HG03432 (cell line): ENCODE results near the gene SYNPO2.
A peak's percentile ranks its signal among the peaks of the same experiment; 100 is the strongest.

ENCODE experiments used
- ATAC-seq: cut with Tn5 transposase; IDR thresholded peaks from one replicate; pipeline ENCODE4 v1.9.1; 2021; ENCODE audit warnings: mild to moderate bottlenecking, moderate library complexity; ENCODE audit not compliant: unreplicated experiment

SYNPO2 gene

DNA sequence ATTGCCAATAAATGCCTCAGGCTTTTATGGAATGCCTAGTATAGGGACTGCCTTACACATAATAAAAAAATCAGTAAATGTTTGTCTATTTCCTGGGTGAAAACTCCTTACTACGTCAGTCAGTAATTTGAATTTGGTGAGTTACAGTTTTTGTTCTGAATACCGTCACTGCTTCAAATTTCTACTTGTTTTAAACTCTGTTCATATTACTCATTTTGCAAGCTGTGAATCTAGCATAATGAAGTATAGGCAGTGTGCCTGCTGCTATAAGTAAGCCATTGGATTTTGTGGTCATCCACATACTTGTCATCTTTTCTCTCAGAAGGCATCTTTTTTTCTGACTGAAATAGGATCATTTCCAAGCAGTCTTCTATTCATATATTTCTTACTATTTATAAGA, 43.1 kb downstream of the SYNPO2 start:
- ATAC-seq = no peak

DNA sequence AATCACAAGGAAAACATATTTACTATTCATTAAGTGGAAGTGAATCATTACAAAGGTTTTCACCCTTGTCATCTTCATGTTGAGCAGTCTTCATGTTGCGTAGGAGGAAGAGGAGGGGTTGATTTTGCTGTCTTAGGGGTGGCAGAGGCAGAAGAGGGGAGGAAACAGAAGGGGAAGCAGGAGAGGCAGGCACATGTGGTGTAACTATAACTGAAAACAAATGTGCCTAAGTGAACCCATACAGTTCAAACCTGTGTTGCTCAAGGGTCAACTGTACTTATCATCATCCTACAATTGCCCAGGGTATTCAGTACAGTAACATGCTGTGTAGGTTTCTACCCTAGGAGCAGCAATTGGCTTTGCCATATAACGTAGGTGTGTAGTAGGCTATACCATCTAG, 47.2 kb downstream of the SYNPO2 start:
- ATAC-seq = no peak

DNA sequence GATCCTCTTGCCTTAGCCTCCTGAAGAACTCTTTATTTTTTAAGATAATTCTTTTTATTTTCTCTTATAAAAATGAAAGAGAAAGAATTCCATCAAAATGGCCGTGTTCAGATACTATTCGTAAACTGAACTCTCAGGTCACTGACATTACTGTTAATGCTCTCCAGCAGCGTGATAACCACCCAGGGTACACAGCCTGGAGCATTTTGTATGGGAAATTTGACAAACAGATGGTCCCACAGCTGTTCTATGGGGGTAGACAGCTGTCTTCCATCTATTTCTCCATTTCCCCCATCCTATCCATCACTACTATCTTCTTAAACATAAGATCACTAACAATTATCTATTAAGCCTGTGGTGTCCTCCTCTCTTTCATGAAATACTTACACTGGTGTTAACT, 47.8 kb downstream of the SYNPO2 start:
- ATAC-seq = no peak

DNA sequence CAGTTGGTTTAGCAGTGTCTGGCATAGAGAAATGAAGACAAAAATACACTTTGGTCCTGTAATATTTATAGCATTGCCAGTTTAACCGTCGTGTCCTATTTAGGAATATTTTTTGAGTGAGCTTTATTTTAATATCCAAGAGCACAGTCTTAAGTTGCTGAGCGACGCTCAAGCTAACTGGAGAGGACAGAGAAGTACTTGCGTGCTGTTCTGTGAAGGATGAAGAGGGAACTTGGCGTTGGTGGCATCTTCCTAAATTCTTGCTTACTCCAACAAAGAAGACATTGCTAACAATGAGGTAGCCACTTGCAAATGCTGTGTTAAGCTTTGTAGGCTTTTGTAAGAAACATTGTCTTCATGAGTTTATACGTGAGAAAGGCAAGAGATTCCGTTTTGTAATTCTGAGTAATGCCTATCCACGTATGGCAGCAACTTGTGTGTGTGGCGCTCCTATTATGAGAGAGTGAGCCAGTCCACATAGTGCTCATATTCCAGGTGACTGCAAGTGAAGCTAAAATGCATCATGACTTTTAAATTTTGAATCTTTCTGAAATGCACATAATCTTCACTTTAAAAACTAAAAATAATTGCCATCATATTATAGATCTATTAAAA, 50.6 kb downstream of the SYNPO2 start:
- no peak for ATAC-seq

DNA sequence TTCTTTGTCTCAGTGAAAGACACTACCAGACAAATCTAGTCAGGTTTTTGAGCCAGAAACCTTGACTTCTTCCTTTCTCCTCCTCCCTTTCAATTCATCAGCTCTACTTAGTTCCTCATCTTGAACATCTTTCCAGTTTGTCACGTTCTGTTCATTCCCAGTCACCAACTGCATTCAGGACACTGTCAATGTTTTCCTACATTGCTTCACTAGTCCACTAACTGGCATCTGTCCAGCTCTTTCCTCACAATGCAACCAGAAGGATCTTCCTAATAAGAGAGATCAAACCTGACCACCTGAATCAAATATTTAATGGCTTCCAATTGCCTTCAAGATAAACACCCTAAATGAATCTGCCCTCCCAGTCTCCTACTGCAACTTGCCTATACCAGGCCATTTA, 52.5 kb downstream of the SYNPO2 start:
- ATAC-seq = no peak

DNA sequence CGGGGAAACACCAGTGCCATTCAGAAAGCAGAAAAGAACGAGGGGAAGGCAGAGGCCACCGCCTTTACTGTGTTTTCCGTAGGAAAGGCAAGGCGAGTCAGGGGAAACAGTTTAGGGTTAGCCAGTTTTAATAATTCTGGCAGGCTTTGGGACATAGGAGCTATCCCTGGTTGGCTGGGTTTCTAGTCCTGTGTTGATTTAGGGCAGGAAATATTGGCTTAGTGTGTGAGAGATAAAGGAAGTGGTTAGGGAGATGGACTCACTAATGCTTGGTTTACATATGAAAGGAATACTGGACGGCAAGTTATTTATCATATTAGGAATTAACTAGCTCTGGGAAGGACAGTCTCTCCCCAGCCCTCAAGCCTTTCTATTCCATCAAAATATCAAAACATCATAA, 53.1 kb downstream of the SYNPO2 start:
- ATAC-seq = no peak

DNA sequence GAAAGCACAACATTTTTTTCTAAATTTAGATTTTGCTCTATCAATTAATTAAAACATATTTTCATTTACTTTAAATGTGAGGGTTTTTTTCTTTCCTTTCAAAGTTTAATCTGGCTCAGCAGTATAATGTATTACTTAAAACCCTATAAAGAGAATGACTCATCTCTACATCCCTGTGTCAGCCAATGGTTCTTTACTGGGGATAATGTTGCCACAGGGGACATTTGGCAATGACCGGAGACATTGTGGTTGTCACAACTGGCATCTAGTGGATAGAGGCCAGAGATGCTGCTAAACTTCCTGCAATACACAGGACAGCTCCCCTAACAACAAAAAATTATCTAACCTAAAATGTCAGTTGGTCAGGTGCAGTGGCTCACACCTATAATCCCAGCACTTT, 53.8 kb downstream of the SYNPO2 start:
- ATAC-seq = no peak

DNA sequence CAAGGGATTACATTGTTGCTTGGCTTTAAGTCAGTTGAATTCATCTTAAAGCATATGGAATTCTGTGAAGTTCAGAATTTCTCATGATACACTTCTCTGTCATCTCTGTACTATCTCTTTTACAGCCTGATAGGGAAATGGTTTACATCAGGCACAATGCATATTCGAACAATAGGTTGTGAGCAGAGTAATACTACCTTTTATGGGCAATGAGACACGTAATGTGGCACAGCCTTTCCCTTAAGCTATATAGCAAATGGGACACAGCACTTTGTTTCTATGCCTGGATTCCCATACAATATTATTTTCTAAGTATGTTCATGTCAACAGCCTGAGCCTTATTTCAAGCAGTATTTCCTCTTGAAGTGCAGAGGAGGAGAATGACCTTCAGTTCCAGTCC, 58.4 kb downstream of the SYNPO2 start:
- ATAC-seq = no peak

DNA sequence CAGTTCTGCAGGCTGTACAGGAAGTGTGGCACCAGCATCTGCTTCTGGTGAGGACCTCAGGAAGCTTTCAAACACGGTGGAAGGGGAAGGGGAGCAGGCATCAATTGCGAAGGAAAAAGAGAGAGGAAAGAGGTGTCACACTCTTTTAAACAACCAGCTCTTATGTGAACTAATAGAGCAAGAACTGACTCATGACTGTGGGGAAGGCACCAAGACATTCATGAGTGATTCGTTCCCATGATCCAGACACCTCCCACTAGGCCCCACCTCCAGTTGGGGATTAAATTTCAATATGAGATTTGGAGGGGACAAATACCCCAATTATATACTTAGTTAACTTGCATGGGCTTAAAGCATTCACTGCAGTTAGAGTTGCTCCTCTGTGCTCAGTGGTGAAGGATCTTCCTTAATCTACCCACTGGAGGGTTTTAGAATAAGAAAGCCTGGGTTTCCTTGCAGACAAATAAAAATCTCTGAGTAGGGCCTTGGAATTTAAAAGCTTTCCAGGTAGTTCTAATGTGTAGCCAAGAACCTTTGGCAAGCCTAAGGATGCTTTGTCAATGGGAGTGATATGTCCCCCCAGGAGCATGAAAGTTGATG, 60.0 kb downstream of the SYNPO2 start:
- ATAC-seq = no peak

DNA sequence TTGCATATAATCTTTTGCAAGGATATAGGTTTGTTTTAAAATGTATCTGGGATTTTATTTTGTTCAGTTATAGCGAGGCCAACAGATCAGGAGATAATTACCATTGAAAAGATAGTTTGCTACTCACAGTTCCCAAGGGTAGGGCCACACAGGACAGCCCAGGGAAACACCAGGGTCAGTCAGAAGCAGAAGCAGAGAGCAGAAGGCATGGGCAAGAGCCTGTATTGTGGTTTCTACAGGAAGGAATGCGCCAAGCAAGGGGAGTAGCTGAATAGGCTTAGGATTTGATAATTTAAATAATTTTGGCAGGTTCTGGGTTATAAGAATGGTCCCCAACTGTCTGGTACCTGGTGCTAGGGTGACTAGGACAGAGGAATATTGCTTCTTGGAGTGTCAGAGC, 61.6 kb downstream of the SYNPO2 start:
- no peak for ATAC-seq

DNA sequence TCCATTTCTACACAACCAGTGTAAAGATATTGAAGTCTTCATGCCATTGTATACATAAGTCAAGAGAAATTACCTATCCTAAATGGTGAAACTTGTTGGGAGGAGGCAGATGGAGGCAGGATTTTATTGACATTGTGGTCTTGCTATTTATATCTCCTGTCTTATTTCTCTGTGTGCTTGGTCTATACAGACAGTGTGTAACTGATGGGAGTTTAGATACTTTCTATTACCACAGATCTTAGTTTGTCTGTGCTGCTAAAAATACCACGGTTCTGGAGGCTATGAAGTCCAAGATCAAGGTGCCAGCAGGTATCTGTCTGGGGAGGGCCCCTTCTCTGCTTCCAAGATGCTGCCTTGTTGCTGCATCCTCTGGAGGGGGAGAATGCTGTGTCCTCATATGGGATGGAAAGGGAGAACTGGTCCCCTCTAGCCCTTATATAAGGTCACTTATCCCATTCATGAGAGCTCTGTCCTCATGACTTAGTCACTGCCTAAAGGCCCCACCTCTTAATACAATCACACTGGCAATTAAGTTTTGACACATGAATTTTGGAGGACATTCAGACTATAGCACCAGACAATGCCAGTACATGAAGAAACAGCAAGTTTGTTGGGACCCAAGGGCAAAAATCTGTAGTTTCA, 62.4 kb downstream of the SYNPO2 start:
- ATAC-seq = no peak

DNA sequence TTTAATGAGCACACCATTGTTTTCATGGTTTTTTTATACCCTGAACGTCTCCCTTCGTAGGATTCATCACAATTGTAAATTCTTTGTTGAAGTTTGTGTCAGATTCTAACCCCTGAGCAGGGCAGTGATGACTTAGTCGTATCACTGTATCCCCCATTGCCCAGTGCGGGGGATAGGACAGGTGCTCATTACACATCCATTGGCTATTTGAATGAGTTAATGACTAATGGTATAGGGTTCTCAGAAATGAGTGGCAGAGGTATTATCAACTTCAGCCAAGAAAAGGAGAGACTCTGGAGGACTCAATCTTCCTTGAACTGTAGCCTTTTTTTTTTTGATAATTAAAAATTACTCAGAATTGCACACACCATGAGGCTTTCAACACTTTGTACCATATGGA, 64.6 kb downstream of the SYNPO2 start:
- no peak for ATAC-seq

DNA sequence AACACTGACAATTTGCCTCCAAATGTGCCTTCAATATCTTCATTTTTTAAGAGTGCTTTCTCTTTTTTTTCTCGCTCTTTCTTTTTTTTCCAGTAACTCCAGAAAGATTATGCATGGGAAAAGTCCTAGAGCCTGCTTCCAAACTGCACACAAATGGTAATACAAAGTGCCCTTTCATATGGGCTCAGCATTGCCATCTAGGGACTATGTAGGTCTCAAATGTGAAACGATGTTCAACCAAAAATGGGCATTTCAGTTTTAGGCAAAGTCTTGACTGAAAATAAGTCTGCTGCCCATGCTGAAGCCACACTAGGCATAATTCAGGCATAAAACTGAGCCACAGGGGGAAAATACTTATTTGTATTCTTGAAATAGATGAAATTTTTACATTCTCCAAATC, 65.6 kb downstream of the SYNPO2 start:
- no peak for ATAC-seq

DNA sequence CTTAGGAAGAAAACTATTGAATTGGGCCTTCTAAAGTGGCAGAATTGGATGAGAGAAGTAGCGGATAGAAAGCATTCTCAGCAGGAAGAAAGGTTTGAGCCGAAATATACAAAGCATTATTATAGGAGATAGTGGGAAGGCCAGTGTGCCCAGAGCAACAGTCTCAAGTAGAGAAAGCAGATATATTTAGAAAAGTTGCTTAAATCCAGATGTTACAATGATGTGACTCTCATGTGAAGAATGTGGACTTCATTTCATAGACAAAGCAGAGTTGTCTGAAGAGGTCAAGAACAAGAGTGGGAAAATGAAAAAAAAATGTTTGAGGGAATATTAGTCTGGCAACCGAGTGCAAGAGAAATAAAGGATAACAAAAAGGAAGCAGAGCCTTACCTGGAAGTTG, 66.9 kb downstream of the SYNPO2 start:
- ATAC-seq = no peak

DNA sequence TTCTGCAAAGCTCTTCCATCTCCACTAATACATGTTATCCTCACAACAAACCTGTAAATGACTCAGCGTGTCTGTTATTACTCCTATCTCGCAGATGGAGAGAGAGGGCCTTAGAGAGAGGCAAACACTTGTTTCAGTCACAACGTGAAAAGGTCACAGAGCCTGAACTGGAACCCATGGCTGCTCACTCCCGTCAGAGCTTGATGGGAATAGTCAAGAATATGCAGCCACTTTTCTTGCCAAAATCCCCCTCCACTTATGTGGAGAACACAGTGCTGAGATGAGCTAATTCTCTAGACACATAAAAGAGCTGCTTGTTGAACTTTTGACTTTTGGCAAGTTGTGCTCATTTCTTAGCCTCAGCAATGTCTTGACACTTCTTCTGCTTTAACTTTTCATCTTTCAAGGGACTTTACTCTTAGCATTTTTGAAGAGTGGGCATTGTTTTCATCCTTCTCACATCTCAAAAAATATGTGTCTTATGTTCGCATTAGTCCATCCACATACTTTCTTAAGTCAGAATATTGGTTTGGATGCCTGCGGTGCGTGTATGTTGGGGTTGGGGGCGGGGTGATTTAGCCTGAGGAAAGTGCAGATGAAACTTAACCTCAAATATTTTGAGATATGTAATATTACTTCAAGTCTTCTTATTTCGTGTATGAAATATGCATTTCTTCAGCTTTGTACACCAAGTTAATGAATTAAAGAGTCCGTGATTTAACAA, 69.2 kb downstream of the SYNPO2 start:
- ATAC-seq = no peak

DNA sequence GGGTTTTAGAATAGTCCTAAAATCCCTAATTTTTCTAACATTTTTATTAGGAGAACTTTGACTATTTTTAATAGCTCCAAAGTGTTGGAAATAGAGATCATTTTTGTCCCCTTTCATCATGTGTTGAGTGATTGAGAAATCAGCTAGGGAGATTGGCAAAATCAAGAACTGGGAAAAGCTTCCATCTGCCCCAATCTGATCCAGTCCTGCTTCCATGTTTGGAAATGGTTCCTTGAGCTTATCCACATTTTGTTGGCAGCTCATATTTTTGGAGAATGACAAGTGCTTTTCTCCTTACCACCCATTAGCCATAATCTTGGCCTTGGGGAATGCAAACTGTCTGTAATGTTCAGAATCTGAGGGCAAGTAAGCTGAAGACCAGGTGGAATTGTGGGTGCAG, 73.9 kb downstream of the SYNPO2 start:
- no peak for ATAC-seq

DNA sequence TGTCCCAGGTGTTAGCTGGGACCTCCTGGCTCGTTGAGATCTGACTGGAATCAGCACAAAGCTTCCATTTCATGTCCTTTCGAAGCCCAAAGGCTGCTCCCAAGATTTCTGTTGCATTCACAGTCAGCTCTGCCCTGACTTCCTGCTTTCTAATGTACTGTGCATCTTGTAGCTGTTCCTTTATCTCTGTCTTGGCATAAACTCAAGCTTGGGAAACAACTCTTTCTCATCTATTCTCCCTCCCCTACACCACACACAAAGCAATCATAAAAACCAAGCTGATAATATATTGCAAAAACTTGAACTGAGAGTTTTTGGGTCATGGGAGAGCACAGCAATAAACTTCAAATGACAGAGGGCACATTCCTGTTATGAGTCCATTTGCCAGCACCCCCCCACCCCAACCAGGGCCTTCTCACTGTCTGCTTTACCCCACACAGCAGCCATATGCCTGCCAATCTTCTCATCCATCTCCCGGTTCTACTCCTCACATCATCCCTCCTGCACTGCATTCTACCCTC, 76.3 kb downstream of the SYNPO2 start:
- ATAC-seq = no peak

DNA sequence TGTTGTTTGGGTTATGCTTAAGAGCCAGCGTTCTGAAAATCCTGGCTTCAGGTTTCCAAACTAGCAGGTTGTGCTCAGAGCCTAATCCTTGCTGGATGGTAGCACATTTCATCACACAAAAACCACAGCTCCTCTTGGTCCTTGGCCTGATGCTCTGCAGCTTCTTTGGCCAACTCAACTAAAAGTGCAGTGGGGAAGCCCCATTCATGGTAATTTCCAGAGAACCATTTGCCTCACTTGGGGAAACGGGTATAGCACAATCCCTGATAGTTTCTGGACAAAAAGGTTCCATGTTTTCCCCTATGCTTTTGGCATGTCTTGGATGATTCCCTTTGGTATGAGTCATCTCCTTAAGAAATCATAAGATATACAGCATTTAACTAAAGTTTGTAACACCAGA, 78.7 kb downstream of the SYNPO2 start:
- ATAC-seq = peak; percentile 20

DNA sequence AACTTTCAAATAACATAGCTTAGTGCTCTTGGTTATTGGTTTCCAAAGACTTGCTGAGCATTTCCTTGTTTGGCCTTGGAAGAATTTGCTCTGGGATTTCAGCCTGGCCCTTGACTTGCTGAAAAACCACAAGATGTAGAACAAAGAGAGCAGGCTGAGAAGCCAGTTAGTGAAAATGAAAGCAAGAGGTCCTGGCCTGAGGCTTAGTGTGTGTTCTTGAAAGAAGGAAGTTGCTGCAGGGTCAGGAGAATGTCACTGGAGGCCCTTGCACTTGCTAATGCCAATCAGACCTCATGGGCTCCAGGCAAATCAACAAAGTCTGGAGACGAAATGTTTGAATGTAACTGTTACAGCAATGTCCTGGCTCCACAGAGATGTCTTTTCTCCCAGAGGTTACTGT, 79.4 kb downstream of the SYNPO2 start:
- ATAC-seq = peak; percentile 100

DNA sequence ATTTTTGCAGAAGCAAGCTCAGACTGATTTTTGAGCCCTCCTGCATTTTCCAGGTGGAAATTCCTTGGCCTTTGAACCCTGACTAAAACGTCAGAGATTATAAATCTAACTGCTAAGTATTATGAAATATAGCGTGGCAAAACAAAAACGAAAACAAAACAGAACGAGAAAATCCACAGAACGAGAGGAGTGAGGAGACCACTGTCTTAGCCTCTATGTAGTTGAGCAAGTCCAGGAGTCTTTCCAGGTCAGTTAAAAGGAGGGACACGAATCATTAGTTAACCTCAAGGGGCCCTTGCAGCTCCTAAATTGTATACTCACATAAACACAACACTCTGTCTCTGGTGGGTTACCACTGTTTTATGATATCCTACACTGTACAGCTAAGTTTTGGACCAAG, 80.2 kb downstream of the SYNPO2 start:
- ATAC-seq = no peak

DNA sequence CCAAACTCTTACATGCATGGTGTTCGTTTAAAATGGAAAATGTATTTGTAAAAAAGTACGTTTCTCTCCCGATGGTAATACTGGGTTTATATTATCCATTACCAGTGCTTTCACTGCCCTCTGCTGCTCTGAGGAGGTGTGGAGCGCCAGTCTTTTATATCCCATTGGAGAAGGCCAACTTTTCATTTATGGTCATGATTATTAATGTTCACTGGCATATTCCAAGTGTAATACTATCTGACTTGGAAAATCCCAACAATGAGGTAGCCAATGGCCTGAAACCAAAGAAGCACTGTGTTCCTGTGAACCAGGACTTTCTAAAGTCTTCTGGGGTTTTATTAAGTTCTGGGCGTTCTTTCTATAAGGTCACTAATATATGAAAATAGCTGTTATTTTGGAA, 80.7 kb downstream of the SYNPO2 start:
- ATAC-seq = no peak

DNA sequence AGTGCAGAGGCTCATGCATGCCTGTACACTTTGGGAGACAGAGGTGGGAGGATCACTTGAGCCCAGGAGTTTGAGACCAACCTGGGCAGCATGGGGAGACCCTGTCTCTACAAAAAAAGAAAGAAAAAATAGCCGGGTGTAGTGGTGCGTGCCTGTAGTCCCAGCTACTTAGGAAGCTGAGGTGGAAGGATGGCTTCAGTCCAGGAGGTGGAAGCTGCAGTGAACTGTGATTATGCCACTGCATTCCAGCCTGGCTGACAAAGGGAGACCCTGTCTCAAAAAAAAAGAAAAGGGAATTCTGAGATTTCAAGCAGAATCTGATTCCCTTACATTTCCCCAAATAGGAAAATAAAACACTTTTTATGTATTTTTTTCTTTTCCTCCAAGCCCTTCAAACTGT, 83.5 kb downstream of the SYNPO2 start:
- no peak for ATAC-seq
